Transverse colon (tissue), 4 donors: ENCODE results near the gene TPD52L1. TPM values are rescaled to one million over a fixed set of nuclear protein-coding genes. Genes with fewer than 3 reads are reported as not detected.
A peak's percentile ranks its signal among the peaks of the same experiment; 100 is the strongest.

Experiments
- DNase-seq: peaks from one replicate; pipeline ENCODE4 v3.0.0-alpha.2; 2019
- H3K27ac ChIP-seq, 4 donors: fragments of 200-600 bp; sonication (generic); 2 replicates each; pipeline ENCODE4 v1.5.1; 2016 to 2018; ENCODE audit warnings: inconsistent platforms in 4 of 4
- H3K27me3 ChIP-seq: fragments of 200-600 bp; sonication (generic); 2 replicates; pipeline ENCODE4 v1.5.1; 2017; ENCODE audit warnings: inconsistent platforms
- H3K36me3 ChIP-seq, 4 donors: fragments of 200-600 bp; sonication (generic); 2 replicates each; pipeline ENCODE4 v1.5.1; 2017 to 2019; ENCODE audit warnings: inconsistent platforms in 4 of 4
- H3K4me1 ChIP-seq, 4 donors: fragments of 200-600 bp; sonication (generic); 2 replicates each; pipeline ENCODE4 v1.5.1; 2017 to 2020; ENCODE audit warnings: inconsistent platforms in 4 of 4
- H3K4me3 ChIP-seq, 4 donors: fragments of 200-600 bp; sonication (generic); 1 replicate in 1 of 4; 2 replicates in 3 of 4; pipeline versions ENCODE4 v1.5.1 to v1.6.1; 2017 to 2019; ENCODE audit warnings: inconsistent platforms in 4 of 4
- H3K9me3 ChIP-seq, 2 donors: fragments of 200-600 bp; sonication (generic); 2 replicates each; pipeline ENCODE4 v1.5.1; 2017 to 2019; ENCODE audit warnings: inconsistent platforms in 2 of 2
- EP300 ChIP-seq: sonication (generic); formaldehyde crosslinking; IDR thresholded peaks from one replicate; pipeline ENCODE4 v1.6.1; 2017; ENCODE audit warnings: antibody characterized with exemption, low read depth
- POLR2A ChIP-seq: fragments of 450-650 bp; IDR thresholded peaks from one replicate; pipeline ENCODE4 v1.6.1; 2016; ENCODE audit warnings: antibody characterized with exemption, mild to moderate bottlenecking, moderate library complexity
- POLR2AphosphoS5 ChIP-seq, 3 donors: sonication (generic); formaldehyde crosslinking; IDR thresholded peaks; one replicate each; pipeline ENCODE4 v1.6.1; 2016; ENCODE audit warnings: antibody characterized with exemption in 3 of 3
- WGBS, 2 donors: methylation state at CpG; one replicate each; pipeline ENCODE4 v1.1.5; 2018; ENCODE audit warnings: low coverage in 1 of 2; 5-methylcytosine and 5-hydroxymethylcytosine counted together
- in situ Hi-C, 4 donors: fragments of 200-750 bp; cut with MboI; loops; one replicate each; pipeline versions ENCODE4 v1.15.0 to v1.15.1; 2017; ENCODE audit warnings: low sequenced_read_pairs in 3 of 4, low pct_ligation_motif_present in 1 of 4, low pct_unique_long_range_greater_than_20kb in 1 of 4
- intact Hi-C: fragments of 100-400 bp; cut with DNase I; formaldehyde crosslinking; loops from one replicate; pipeline ENCODE4 v1.15.1; 2023; ENCODE audit warnings: low total_unique reads
- total RNA-seq, 4 donors: library from RNA; depleted of rRNA; stranded (reverse); fragments of >200 nt; gene quantifications; one replicate each; pipeline ENCODE4 v1.1.0, GENCODE V29; 2016
- TF ChIP-seq, protein P1 (sequence below), 5 experiments: fragments of 200-600 bp in 3 of 5; fragments of 450-650 bp in 2 of 5; sonication (generic) in 3 of 5; IDR thresholded peaks; 1 replicate in 2 of 5; 2 replicates in 3 of 5; pipeline ENCODE4 v1.5.1; 2016 to 2017; ENCODE audit warnings: antibody characterized with exemption in 5 of 5, inconsistent platforms in 3 of 5, mild to moderate bottlenecking in 2 of 5, moderate library complexity in 1 of 5

The TPD52L1 gene
- total RNA-seq, 4 donors from 2014 or later, result 2.6 to 96.5 (median 25.2) TPM

DNA sequence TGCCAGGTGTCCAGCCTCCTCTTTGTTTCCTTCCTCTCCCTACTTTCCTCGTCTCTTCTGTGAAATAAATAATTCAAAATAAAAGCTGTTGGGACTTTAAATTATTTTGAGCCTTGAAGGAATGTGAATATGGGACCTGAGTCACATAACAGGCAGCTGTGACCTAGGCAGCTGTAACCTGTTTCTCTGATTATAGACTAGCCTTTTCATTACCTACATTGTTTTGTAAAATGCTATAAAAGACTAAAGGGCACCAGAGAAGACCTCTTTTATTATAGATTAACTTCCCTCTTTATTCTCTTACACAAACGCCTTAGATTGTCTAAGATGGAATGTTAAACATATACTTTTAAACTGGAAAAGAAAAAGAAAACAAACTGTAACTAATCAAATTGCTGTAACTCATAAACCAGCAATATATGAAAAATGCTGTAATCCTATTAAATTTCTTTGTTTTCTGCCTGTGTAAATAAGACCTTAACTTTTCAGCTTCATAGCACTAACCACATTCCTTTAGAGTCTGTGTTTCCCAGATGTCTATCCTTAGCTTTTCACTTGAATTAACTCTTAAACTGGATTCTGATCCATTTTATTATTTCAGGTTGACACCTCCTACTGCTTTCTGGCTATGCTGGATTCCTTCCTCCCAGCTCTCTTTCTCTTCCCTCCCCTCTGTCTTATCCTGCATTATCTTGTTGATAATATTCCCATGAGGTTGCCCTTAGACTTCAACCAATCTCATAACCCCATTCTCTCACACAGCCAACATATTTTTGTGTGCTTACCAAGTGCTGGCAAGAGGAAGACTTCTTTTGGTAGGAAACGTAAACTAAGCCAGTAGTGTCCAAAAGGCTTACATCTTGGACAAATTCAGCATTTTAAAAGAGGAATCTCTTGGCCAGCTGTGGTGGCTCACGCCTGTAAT is 69.2 kb downstream of the TPD52L1 start:
- TF ChIP-seq, protein P1, sequence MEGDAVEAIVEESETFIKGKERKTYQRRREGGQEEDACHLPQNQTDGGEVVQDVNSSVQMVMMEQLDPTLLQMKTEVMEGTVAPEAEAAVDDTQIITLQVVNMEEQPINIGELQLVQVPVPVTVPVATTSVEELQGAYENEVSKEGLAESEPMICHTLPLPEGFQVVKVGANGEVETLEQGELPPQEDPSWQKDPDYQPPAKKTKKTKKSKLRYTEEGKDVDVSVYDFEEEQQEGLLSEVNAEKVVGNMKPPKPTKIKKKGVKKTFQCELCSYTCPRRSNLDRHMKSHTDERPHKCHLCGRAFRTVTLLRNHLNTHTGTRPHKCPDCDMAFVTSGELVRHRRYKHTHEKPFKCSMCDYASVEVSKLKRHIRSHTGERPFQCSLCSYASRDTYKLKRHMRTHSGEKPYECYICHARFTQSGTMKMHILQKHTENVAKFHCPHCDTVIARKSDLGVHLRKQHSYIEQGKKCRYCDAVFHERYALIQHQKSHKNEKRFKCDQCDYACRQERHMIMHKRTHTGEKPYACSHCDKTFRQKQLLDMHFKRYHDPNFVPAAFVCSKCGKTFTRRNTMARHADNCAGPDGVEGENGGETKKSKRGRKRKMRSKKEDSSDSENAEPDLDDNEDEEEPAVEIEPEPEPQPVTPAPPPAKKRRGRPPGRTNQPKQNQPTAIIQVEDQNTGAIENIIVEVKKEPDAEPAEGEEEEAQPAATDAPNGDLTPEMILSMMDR (IDR thresholded peaks at IDR 0.05), result no peak
- TF ChIP-seq EP300 (no peak), POLR2A (no peak), POLR2AphosphoS5 (IDR thresholded peaks at IDR 0.05) (no peak)
- Histone ChIP-seq H3K4me3 (no peak overlapping the region), H3K27ac (peak overlapping the region; percentile 46 to 62 (median 61)), H3K27me3 (no peaks in the 10 kb centered on the region), H3K36me3 (no peaks in the 10 kb centered on the region), H3K9me3 (no peaks in the 10 kb centered on the region), H3K4me1 (peaks cover 13 to 38% (median 19%) of the 10 kb centered on the region in 4 donors)
- WGBS, 2 donors, result 23 to 44% methylated on average over 2 to 4 of the region's 4 CpGs
- in situ Hi-C loops, result no loop called here
- DNase-seq, result no peak
- intact Hi-C loops, result no loop called here

DNA sequence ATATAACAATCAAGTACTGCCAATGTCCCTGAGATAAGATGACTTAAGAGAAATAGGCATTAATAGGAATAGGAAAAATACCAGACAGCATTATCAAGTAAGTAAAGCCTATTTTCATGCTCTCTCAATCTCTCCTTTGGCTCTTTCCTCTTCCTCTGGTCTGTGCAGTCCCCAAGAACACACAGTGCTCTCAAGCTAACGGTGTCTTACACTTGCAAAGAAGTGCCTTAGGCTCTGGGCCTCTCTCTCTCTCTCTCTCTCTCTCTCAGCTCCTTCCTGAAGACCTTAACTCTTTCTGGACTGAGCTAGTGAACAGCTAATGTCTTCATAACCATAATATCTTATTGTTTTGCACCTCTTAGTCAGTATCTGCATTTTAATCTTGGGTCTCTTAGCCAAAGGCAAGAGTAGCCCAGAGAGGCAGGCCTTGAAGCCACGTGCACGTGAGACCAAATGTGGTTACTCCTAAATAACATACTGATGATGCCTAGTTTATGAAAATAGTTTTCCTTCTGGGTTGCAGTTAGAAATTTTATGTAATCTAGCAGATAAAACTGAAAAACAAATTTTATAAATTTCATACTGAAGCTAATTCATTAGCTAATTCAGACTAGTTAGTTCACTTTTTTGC is 70.8 kb downstream of the TPD52L1 start:
- TF ChIP-seq EP300, result no peak
- TF ChIP-seq, protein P1 (IDR thresholded peaks at IDR 0.05), result no peak
- no peak for TF ChIP-seq POLR2AphosphoS5 (IDR thresholded peaks at IDR 0.05)
- no peak for TF ChIP-seq POLR2A
- Histone ChIP-seq H3K4me1 (peaks cover 13 to 38% (median 19%) of the 10 kb centered on the region in 4 donors), H3K27me3 (no peaks in the 10 kb centered on the region), H3K4me3 (no peak overlapping the region), H3K27ac (no peak overlapping the region), H3K9me3 (no peaks in the 10 kb centered on the region), H3K36me3 (no peaks in the 10 kb centered on the region)
- intact Hi-C loops (no loop called here), in situ Hi-C loops (no loop called here)
- no peak for DNase-seq
- WGBS, 2 donors, result 67 to 76% methylated on average over 3 of the region's 3 CpGs

DNA sequence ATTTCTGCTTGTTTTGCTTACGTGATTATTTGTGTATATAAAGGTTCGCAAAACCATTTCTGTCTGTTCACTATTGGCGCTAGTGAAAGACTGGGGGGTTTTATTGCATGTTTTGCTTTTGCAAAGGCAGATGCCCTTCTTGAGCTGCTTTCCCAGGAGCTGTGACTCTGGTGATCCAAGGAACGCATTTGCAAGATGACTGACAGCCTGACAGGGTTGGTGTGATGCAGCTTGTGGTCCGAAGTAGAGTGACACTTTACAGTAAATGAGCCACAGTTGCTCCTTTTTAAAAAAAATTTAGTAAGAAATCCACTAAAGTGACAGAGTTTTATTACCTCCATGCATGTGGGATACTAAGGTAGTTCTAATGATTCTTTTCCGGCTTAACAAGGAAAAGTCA is 73.7 kb downstream of the TPD52L1 start:
- Histone ChIP-seq H3K4me3 (no peak overlapping the region), H3K4me1 (peaks cover 5 to 31% (median 12%) of the 10 kb centered on the region in 4 donors), H3K9me3 (no peaks in the 10 kb centered on the region), H3K36me3 (no peaks in the 10 kb centered on the region), H3K27me3 (no peaks in the 10 kb centered on the region), H3K27ac (no peak overlapping the region)
- TF ChIP-seq POLR2A (no peak), POLR2AphosphoS5 (IDR thresholded peaks at IDR 0.05) (no peak), EP300 (no peak)
- TF ChIP-seq, protein P1 (IDR thresholded peaks at IDR 0.05), result no peak
- WGBS, 2 donors, result 83 to 96% methylated on average over 6 of the region's 6 CpGs
- no peak for DNase-seq
- in situ Hi-C loops, result no loop called here
- intact Hi-C loops, result no loop called here

DNA sequence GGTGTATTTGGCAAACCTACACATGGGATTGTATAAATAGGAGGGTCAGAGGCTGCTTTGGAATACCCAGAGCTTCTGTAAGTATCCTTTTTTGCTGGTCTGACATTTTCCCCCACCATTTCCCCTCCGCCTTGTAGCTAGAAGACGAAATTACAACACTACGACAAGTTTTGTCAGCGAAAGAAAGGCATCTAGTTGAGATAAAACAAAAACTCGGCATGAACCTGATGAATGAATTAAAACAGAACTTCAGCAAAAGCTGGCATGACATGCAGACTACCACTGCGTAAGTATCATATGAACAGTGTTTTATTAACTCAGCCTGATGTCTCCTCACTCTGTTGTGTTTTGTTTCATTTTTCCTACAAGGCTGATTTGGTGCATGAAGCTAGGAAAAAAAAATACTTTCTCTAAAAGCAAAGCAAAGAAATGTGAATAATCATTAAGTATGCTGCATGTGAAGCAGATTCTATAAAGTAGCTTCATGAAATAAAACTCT is 75.5 kb downstream of the TPD52L1 start:
- in situ Hi-C loops (no loop called here), intact Hi-C loops (no loop called here)
- no peak overlapping the region for H3K4me3 ChIP-seq
- H3K9me3 ChIP-seq, result no peaks in the 10 kb centered on the region
- no peaks in the 10 kb centered on the region for H3K27me3 ChIP-seq
- DNase-seq, result no peak
- TF ChIP-seq POLR2AphosphoS5 (IDR thresholded peaks at IDR 0.05), result no peak
- no peak for TF ChIP-seq POLR2A
- TF ChIP-seq, protein P1 (IDR thresholded peaks at IDR 0.05), result no peak
- no peak for TF ChIP-seq EP300
- no peak overlapping the region for H3K27ac ChIP-seq
- H3K36me3 ChIP-seq, result no peaks in the 10 kb centered on the region
- peaks cover 0 to 33% (median 1%) of the 10 kb centered on the region in 4 donors for H3K4me1 ChIP-seq
- WGBS, 2 donors, result 69 to 80% methylated on average over 5 to 6 of the region's 6 CpGs
